Liver (tissue), 9 donors: Measurements from ENCODE around the gene CFAP74. TPM values are rescaled to one million over a fixed set of nuclear protein-coding genes. Genes with fewer than 3 reads are reported as not detected.

Experiments
- DNase-seq: peaks from one replicate; pipeline ENCODE4 v3.0.0-alpha.2; 2017; ENCODE audit warnings: low spot score
- H3K27ac ChIP-seq, 2 donors: one replicate each; pipeline ENCODE4 v1.7.0; 2013; ENCODE audit warnings: inconsistent platforms in 2 of 2, low read length in 2 of 2, control low read depth in 1 of 2, low read depth in 1 of 2, mild to moderate bottlenecking in 1 of 2
- H3K27me3 ChIP-seq, 4 donors: one replicate each; pipeline versions ENCODE4 v1.6.1 to v1.7.0; 2013; ENCODE audit warnings: low read length in 3 of 4, inconsistent platforms in 1 of 4, mild to moderate bottlenecking in 1 of 4, moderate library complexity in 1 of 4; ENCODE audit not compliant: control insufficient read depth in 4 of 4, insufficient read depth in 4 of 4
- H3K36me3 ChIP-seq, 4 donors: one replicate each; pipeline versions ENCODE4 v1.6.1 to v1.7.0; 2013; ENCODE audit warnings: low read length in 3 of 4, mild to moderate bottlenecking in 3 of 4, low read depth in 1 of 4, moderate library complexity in 1 of 4; ENCODE audit not compliant: control insufficient read depth in 4 of 4, insufficient read depth in 3 of 4
- H3K4me1 ChIP-seq, 4 donors: one replicate each; pipeline versions ENCODE4 v1.6.1 to v1.7.0; 2013; ENCODE audit warnings: low read length in 3 of 4, mild to moderate bottlenecking in 3 of 4, moderate library complexity in 1 of 4; ENCODE audit not compliant: control insufficient read depth in 4 of 4, insufficient read depth in 4 of 4
- H3K4me3 ChIP-seq, 3 donors: one replicate each; pipeline versions ENCODE4 v1.6.1 to v1.7.0; 2013; ENCODE audit warnings: low read length in 3 of 3, control low read depth in 1 of 3, low read depth in 1 of 3, mild to moderate bottlenecking in 1 of 3
- H3K9ac ChIP-seq, 2 donors: one replicate each; pipeline ENCODE4 v1.7.0; 2013; ENCODE audit warnings: low read length in 2 of 2, mild to moderate bottlenecking in 2 of 2, moderate library complexity in 2 of 2, control low read depth in 1 of 2, low read depth in 1 of 2
- H3K9me3 ChIP-seq, 4 donors: one replicate each; pipeline versions ENCODE4 v1.6.1 to v1.7.0; 2013; ENCODE audit warnings: low read length in 3 of 4; ENCODE audit not compliant: control insufficient read depth in 4 of 4
- FOXA1 ChIP-seq: IDR thresholded peaks from 2 replicates; pipeline ENCODE4 v1.6.1; 2016; ENCODE audit warnings: antibody characterized with exemption
- FOXA2 ChIP-seq: IDR thresholded peaks from 2 replicates; pipeline ENCODE4 v1.6.1; 2016; ENCODE audit warnings: antibody characterized with exemption
- GABPA ChIP-seq, 2 donors: IDR thresholded peaks in 1 of 2; conservative IDR thresholded peaks in 1 of 2; 2 replicates each; pipeline ENCODE4 v1.6.1; 2016; ENCODE audit warnings: antibody characterized with exemption in 2 of 2, mild to moderate bottlenecking in 1 of 2, moderate library complexity in 1 of 2
- HNF4A ChIP-seq, 2 donors: conservative IDR thresholded peaks; 2 replicates each; pipeline ENCODE4 v1.6.1; 2016; ENCODE audit warnings: antibody characterized with exemption in 2 of 2, mild to moderate bottlenecking in 2 of 2
- HNF4G ChIP-seq: IDR thresholded peaks from 2 replicates; pipeline ENCODE4 v1.6.1; 2016; ENCODE audit warnings: antibody characterized with exemption
- JUND ChIP-seq, 2 donors: IDR thresholded peaks; 2 replicates each; pipeline ENCODE4 v1.6.1; 2016; ENCODE audit warnings: antibody characterized with exemption in 2 of 2
- MAX ChIP-seq: IDR thresholded peaks from 2 replicates; pipeline ENCODE4 v1.6.1; 2016; ENCODE audit warnings: antibody characterized with exemption
- NR2F2 ChIP-seq: IDR thresholded peaks from 2 replicates; pipeline ENCODE4 v1.6.1; 2016; ENCODE audit warnings: antibody characterized with exemption
- RAD21 ChIP-seq, 2 donors: IDR thresholded peaks; 2 replicates each; pipeline ENCODE4 v1.6.1; 2016; ENCODE audit warnings: antibody characterized with exemption in 2 of 2, mild to moderate bottlenecking in 2 of 2
- SP1 ChIP-seq: IDR thresholded peaks from 2 replicates; pipeline ENCODE4 v1.6.1; 2018; ENCODE audit warnings: antibody characterized with exemption, mild to moderate bottlenecking
- TAF1 ChIP-seq: conservative IDR thresholded peaks from 2 replicates; pipeline ENCODE4 v1.6.1; 2016; ENCODE audit warnings: antibody characterized with exemption, mild to moderate bottlenecking
- YY1 ChIP-seq: IDR thresholded peaks from 2 replicates; pipeline ENCODE4 v1.6.1; 2016; ENCODE audit warnings: antibody characterized with exemption, mild to moderate bottlenecking
- ZBTB33 ChIP-seq: IDR thresholded peaks from 2 replicates; pipeline ENCODE4 v1.6.1; 2016; ENCODE audit warnings: antibody characterized with exemption
- WGBS: extraction: QIAGEN DNeasy Blood & Tissue Kit; methylation state at CpG from one replicate; pipeline ENCODE4 v1.1.7; 2013; 5-methylcytosine and 5-hydroxymethylcytosine counted together
- polyA plus RNA-seq, 2 donors: library from polyadenylated mRNA; stranded (reverse) in 1 of 2; unstranded in 1 of 2; fragments of 200-250 nt in 1 of 2; fragments of >200 nt in 1 of 2; fragmentation: Nextera tagmentation in 1 of 2; extraction: Ambion mirVana in 1 of 2; gene quantifications; one replicate each; pipeline versions ENCODE4 v1.2.1 to v1.2.3, GENCODE V29; 2013 to 2015
- total RNA-seq, 2 donors: library from RNA; depleted of rRNA; stranded (reverse); fragments of >200 nt; gene quantifications; one replicate each; pipeline ENCODE4 v1.2.3, GENCODE V29; 2014
- TF ChIP-seq, protein P1 (sequence below): IDR thresholded peaks from 2 replicates; pipeline ENCODE4 v1.6.1; 2016; ENCODE audit warnings: antibody characterized with exemption, mild to moderate bottlenecking
- TF ChIP-seq, protein P2 (sequence below): fragments of 150-350 bp; IDR thresholded peaks from 2 replicates; pipeline ENCODE4 v1.5.1; 2017; ENCODE audit warnings: improper control_type of control experiment, low read depth, low read length; ENCODE audit not compliant: missing input control
- TF ChIP-seq, protein P3 (sequence below): IDR thresholded peaks from 2 replicates; pipeline ENCODE4 v1.6.1; 2016; ENCODE audit warnings: antibody characterized with exemption
- donor health status: healthy.
- donor health status: healthy.
- donor health status: healthy.
- donor health status: healthy.
- donor health status: healthy.

Gene CFAP74
- total and polyA plus RNA-seq, 4 donors: under 0.01 to 0.31 TPM; not detected in 2

DNA sequence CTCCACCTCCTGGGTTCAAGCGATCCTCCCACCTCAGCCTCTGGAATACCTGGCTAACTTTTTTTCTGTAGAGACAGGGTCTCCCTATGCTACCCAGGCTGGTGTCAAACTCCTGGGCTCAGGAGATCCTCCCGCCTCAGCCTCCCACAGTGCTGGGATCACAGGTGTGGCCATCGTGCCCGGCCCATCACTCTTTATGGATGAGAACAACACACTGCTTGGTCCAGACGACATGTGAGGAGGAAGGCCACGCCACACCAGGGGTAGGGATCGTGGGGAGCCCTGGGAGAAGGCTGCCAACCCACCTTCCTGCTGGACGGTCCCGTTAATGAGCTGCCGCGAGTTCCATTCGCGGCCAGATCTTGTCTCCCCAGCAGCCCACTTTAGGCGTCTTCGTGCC, 10.6 kb upstream of the CFAP74 start:
- Histone ChIP-seq H3K4me3 (no peak overlapping the region), H3K4me1 (peaks cover 0 to under 1% (median 0%) of the 10 kb centered on the region in 4 donors), H3K9ac (no peak overlapping the region), H3K36me3 (no peaks in the 10 kb centered on the region), H3K27me3 (peaks cover 0 to 6% (median 4%) of the 10 kb centered on the region in 4 donors), H3K27ac (no peak overlapping the region), H3K9me3 (no peaks in the 10 kb centered on the region)
- TF ChIP-seq YY1 (no peak), HNF4G (no peak), SP1 (no peak), ZBTB33 (no peak), NR2F2 (no peak), FOXA2 (no peak), RAD21 (IDR thresholded peaks at IDR 0.05) (no peak)
- TF ChIP-seq, protein P1, sequence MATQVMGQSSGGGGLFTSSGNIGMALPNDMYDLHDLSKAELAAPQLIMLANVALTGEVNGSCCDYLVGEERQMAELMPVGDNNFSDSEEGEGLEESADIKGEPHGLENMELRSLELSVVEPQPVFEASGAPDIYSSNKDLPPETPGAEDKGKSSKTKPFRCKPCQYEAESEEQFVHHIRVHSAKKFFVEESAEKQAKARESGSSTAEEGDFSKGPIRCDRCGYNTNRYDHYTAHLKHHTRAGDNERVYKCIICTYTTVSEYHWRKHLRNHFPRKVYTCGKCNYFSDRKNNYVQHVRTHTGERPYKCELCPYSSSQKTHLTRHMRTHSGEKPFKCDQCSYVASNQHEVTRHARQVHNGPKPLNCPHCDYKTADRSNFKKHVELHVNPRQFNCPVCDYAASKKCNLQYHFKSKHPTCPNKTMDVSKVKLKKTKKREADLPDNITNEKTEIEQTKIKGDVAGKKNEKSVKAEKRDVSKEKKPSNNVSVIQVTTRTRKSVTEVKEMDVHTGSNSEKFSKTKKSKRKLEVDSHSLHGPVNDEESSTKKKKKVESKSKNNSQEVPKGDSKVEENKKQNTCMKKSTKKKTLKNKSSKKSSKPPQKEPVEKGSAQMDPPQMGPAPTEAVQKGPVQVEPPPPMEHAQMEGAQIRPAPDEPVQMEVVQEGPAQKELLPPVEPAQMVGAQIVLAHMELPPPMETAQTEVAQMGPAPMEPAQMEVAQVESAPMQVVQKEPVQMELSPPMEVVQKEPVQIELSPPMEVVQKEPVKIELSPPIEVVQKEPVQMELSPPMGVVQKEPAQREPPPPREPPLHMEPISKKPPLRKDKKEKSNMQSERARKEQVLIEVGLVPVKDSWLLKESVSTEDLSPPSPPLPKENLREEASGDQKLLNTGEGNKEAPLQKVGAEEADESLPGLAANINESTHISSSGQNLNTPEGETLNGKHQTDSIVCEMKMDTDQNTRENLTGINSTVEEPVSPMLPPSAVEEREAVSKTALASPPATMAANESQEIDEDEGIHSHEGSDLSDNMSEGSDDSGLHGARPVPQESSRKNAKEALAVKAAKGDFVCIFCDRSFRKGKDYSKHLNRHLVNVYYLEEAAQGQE: no peak
- TF ChIP-seq, protein P2, sequence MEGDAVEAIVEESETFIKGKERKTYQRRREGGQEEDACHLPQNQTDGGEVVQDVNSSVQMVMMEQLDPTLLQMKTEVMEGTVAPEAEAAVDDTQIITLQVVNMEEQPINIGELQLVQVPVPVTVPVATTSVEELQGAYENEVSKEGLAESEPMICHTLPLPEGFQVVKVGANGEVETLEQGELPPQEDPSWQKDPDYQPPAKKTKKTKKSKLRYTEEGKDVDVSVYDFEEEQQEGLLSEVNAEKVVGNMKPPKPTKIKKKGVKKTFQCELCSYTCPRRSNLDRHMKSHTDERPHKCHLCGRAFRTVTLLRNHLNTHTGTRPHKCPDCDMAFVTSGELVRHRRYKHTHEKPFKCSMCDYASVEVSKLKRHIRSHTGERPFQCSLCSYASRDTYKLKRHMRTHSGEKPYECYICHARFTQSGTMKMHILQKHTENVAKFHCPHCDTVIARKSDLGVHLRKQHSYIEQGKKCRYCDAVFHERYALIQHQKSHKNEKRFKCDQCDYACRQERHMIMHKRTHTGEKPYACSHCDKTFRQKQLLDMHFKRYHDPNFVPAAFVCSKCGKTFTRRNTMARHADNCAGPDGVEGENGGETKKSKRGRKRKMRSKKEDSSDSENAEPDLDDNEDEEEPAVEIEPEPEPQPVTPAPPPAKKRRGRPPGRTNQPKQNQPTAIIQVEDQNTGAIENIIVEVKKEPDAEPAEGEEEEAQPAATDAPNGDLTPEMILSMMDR: no peak
- WGBS: 82% methylated on average over 15 of the region's 15 CpGs
- no peak for DNase-seq

DNA sequence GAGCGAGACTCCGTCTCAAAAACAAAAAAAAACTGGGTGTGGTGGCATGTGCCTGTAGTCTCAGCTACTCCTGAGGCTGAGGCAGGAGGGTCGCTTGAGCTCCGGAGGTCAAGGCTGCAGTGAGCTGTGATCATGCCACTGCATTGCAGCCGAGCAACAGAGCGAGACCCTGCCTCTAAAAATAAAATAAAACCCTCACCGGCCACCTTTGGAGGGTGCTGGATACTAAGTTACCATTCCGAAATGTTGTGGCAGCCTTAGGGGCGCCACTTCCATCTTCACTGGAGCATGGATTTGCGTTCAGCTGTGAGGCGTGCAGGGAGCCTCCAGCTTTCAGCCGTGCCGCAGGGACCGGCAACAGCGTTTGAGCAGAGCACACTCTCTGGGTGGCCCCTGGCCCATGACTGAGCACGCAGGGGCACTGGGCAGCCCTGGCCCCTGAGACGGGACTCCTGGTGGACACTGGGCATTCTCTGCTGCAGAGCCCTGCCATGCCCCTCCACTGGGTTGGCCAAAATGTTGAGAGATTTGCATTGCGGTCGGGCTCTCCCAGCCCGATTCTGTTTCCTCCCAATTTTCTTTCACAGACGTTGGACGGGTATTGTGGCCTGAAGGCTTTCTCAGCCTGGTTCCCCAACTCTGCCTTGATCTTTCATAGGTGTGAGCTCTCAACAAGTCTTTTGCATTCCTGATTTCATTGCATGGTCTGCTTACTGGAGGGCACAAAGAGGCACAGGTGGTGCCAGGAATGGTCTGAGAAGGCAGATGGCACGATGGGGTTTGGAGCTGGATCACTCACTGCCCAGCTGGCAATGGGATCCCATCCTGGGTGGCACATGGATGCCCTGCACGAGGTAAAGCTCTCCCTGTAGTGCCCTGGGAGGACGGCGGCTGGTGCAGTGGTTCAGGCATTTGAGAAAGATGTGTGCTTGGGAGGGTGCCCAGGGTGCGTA, 5.8 kb upstream of the CFAP74 start:
- no peaks in the 10 kb centered on the region for H3K4me1 ChIP-seq
- no peak overlapping the region for H3K4me3 ChIP-seq
- WGBS: 81% methylated on average over 27 of the region's 27 CpGs
- no peaks in the 10 kb centered on the region for H3K36me3 ChIP-seq
- no peak for DNase-seq
- no peak overlapping the region for H3K9ac ChIP-seq
- H3K9me3 ChIP-seq: no peaks in the 10 kb centered on the region
- H3K27me3 ChIP-seq: peaks cover 0 to 5% (median 0%) of the 10 kb centered on the region in 4 donors
- H3K27ac ChIP-seq: no peak overlapping the region
- TF ChIP-seq FOXA1 (no peak), ZBTB33 (no peak), YY1 (no peak), FOXA2 (no peak), GABPA (IDR thresholded peaks at IDR 0.05 in 1 of 2, conservative IDR thresholded peaks at IDR 0.05 in 1 of 2) (no peak), MAX (no peak), HNF4A (conservative IDR thresholded peaks at IDR 0.05) (no peak), JUND (IDR thresholded peaks at IDR 0.05) (no peak), TAF1 (no peak), SP1 (no peak)
- TF ChIP-seq, protein P3, sequence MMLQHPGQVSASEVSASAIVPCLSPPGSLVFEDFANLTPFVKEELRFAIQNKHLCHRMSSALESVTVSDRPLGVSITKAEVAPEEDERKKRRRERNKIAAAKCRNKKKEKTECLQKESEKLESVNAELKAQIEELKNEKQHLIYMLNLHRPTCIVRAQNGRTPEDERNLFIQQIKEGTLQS: no peak
- TF ChIP-seq, protein P1: no peak
